Hypothalamus (tissue), 51 donors: ENCODE measurements around the gene SLC12A2.

Experiments
- DNase-seq, 51 donors: peaks; one replicate each; lab custom pipeline; 2025; lab: John Stamatoyannopoulos, UW

SLC12A2 gene

DNA sequence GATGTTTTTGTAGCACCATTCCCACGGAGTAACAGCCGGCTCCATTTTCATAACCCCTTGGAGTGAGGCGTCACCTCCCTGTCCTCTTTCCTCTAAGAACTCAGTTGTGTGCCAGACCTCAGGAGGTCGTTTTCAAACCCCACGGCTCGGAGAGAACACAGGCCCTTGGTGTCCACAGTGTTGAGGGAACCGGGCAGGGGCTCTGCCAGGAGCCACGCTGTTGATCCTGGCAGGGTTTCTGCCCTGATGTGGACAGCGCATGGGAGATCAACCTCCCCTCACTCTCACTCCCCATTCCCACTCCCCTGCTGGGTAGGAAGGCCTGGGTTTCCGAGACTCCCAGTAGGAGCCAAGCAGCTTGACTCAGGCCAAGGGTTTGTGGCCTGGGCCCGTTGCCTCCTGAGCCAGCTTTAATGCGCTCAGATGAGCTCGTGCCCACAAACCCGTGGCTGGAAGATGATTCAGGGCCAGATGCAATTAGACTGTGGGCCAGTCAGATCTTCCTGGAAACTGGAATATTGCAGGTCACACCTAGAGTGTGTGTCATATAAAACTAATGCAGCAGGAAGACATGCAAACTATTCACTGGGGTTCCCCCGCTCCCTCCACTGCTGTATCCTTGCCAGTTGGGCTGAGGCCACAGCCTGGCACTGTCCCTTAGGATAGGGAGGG lies 133.4 kb downstream of the SLC12A2 start:
- DNase-seq, result peak in 22 of 51 donors; percentile 3 to 72 (median 30)

- DNase-seq, result no peak
Observed at GRCh38 chr5:128220841-128221240, 137.3 kb downstream of the SLC12A2 start.

DNA sequence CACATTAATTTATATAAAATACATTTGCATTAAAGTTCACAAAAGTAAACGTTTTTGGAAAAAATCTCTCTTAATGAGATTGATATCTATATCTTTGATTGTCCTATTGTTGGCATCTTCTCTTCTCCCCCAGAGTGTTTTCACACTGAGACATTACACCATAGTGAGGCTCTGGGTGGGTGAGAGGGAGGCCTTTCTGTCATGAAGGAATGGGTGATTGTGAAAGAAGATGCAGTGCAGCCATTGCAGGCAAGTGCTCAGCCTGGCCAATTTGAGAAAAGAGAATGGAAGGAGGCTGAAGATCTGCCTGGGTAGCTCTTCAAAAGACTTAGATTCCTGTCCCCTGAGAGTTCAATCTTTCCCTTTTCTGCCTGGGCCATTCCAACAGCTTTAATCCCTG lies 140.8 kb downstream of the SLC12A2 start:
- DNase-seq, result no peak

GRCh38 chr5:128225245-128226030 lies 141.9 kb downstream of the SLC12A2 start:
- no peak for DNase-seq

DNA sequence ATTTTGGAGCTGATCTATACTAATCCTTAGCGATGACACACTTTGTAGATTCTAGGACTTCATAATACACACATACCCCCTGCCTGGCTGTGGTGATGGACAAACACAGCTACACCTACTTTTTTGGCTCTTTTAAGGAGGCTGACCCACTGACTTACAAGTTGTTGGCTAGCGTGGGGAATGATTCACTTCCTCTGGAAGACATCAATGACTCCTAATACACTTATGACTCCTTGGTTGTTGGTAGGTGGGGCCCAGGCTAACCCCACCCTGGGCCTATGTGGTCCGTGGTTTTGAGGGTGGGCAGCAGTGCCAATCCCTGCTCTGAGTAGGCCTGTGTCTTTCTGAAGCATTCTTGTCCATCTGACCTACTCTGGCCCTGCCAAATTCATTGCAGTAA lies 144.4 kb downstream of the SLC12A2 start:
- peak in 1 of 51 donors; percentile 9 for DNase-seq

DNA sequence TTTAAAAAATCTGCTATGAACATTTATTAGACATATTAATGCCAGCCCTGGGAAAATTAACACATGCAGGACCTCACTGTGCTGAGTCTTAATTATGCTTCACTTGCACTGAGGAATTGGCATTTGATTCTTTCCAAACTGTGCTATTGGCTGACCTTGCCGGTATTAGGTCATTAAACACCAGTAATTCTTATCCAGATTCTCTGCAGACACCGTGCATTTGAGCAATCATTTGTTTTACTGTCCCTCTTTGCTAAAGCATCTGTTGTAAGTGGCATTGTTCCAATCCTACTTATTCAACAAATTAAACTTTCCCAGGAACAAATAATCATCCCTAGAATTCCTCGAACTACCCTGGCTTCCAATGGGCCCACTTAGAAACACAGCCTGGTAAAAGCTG lies 145.0 kb downstream of the SLC12A2 start:
- no peak for DNase-seq

DNA sequence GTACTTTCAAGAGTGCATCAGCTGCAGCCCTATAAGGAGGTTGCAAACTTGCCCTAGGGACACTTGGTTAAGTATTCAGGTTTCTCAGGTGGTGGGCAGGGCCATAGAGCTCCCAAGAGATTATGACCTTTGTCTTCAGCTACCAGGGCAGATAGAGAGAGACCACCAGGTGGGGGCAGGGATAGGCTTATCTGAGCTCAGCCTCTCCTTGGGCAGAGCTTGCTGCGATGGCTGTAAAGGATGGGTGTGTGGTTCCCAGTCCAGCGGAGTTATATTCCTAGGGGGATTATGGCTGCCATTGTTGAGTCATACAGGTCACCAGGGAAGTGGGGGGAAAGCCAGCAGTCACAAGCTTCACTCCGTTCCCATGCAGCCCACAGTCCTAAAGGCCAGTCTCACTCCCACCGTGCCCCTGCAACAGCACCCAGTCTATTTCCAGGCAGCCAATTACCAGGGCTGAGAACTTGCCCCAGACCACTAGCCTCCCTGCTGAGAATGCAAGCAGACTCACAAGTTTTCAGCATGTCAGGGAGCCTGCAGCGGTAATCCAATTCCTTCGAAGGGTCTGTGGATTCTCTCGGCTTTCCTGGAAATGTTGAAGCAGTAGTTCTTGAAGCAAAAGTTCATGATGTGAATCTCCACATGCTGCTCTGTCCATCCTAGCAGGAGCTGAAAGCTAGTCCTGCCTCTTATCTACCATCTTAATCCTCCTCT lies 151.5 kb downstream of the SLC12A2 start:
- DNase-seq, result no peak

GRCh38 chr5:128236334-128236733 lies 152.8 kb downstream of the SLC12A2 start:
- no peak for DNase-seq

DNA sequence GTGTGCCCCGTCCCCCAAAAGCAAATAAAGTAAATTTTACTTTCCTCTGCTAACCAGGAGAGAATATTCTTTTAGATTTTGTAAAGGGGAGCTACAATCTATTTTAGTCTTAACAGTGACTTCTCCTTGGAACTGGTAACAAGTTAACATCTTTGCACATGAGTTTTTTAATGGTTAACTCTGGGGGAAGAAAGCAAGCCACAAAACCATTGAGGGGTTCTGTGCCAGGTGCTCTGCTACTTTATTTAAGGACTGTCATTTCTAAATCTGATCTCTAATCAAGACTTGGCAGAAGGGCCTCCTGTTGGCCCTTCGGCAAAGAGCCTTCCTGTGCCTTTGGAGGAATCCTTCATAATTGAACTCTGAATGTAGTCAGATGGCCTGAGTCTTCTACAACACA lies 153.4 kb downstream of the SLC12A2 start:
- DNase-seq, result no peak

- DNase-seq, result no peak
Observed at GRCh38 chr5:128237546-128237945, 154.0 kb downstream of the SLC12A2 start.
